CD8-positive, alpha-beta memory T cell (primary cell): Measurements from ENCODE around the gene CYP20A1. TPM values are rescaled to one million over a fixed set of nuclear protein-coding genes. Genes with fewer than 3 reads are reported as not detected.

Experiments
- CTCF ChIA-PET: fragments of 350-600 bp; sonication (Branson Sonifier 250); formaldehyde crosslinking; loops from one replicate; lab custom pipeline; 2021; ENCODE audit warnings: antibody characterized with exemption; lab: Charles Lee
- POLR2A ChIA-PET: fragments of 350-600 bp; sonication (Branson Sonifier 250); formaldehyde crosslinking; loops from one replicate; lab custom pipeline; 2021; ENCODE audit warnings: antibody characterized with exemption; lab: Charles Lee
- DNase-seq, 5 donors: peaks; one replicate each; pipeline versions ENCODE4 v3.0.0 to v3.0.0-alpha.2; 2020 to 2022; ENCODE audit warnings: mixed read lengths in 1 of 5
- H3K27ac ChIP-seq: one replicate; pipeline ENCODE4 v1.7.0; 2013; ENCODE audit warnings: low read depth, mild to moderate bottlenecking, low read length, moderate library complexity
- H3K27me3 ChIP-seq: 2 replicates; pipeline ENCODE4 v1.7.0; 2013; ENCODE audit warnings: low read length, mild to moderate bottlenecking; ENCODE audit not compliant: insufficient read depth, poor library complexity, severe bottlenecking
- H3K36me3 ChIP-seq: 2 replicates; pipeline ENCODE4 v1.7.0; 2013; ENCODE audit warnings: mild to moderate bottlenecking, low read length, moderate library complexity; ENCODE audit not compliant: insufficient read depth
- H3K4me1 ChIP-seq: 2 replicates; pipeline ENCODE4 v1.7.0; 2013; ENCODE audit warnings: mild to moderate bottlenecking, low read length, moderate library complexity; ENCODE audit not compliant: insufficient read depth
- H3K4me3 ChIP-seq: 2 replicates; pipeline ENCODE4 v1.7.0; 2013; ENCODE audit warnings: mild to moderate bottlenecking, low read length
- H3K9me3 ChIP-seq: 2 replicates; pipeline ENCODE4 v1.7.0; 2013; ENCODE audit warnings: mild to moderate bottlenecking, low read length
- H3K27ac Mint-ChIP-seq, 8 donors: one replicate each; pipeline ENCODE4 v1.8.0; 2020 to 2021; ENCODE audit warnings: mixed read lengths in 8 of 8, mild to moderate bottlenecking in 6 of 8, inconsistent platforms in 3 of 8, moderate library complexity in 3 of 8
- H3K27me3 Mint-ChIP-seq, 2 donors: one replicate each; pipeline ENCODE4 v1.8.0; 2020 to 2021; ENCODE audit warnings: mixed read lengths in 2 of 2, mild to moderate bottlenecking in 1 of 2, moderate library complexity in 1 of 2
- H3K36me3 Mint-ChIP-seq, 3 donors: one replicate each; pipeline ENCODE4 v1.8.0; 2020 to 2021; ENCODE audit warnings: mixed read lengths in 3 of 3, inconsistent platforms in 1 of 3, mild to moderate bottlenecking in 1 of 3
- H3K4me1 Mint-ChIP-seq, 3 donors: one replicate each; pipeline ENCODE4 v1.8.0; 2020 to 2021; ENCODE audit warnings: mixed read lengths in 3 of 3, inconsistent platforms in 1 of 3, mild to moderate bottlenecking in 1 of 3
- H3K4me3 Mint-ChIP-seq, 7 donors: one replicate each; pipeline ENCODE4 v1.8.0; 2020 to 2021; ENCODE audit warnings: mixed read lengths in 7 of 7, mild to moderate bottlenecking in 6 of 7, moderate library complexity in 4 of 7, inconsistent platforms in 2 of 7
- H3K9me3 Mint-ChIP-seq, 5 donors: one replicate each; pipeline ENCODE4 v1.8.0; 2020 to 2022; ENCODE audit warnings: mixed read lengths in 5 of 5, mild to moderate bottlenecking in 3 of 5, moderate library complexity in 2 of 5, inconsistent platforms in 1 of 5
- polyA plus RNA-seq: library from polyadenylated mRNA; unstranded; fragments of 300-500 nt; fragmentation: Illumina TruSeq; gene quantifications from one replicate; pipeline ENCODE4 v1.2.3, GENCODE V29; 2021
- total RNA-seq, 2 experiments: library from RNA; stranded (reverse); gene quantifications; one replicate each; pipeline ENCODE4 v1.2.3, GENCODE V29; 2021

Gene CYP20A1
- total and polyA plus RNA-seq, 3 experiments from 2014 or later: 28.5 to 41.7 (median 28.6) TPM

GRCh38 chr2:203346612-203347011, 107.8 kb downstream of the CYP20A1 start:
- H3K9me3 Mint-ChIP-seq: no peaks in the 10 kb centered on the region
- no peaks in the 10 kb centered on the region for H3K27me3 ChIP-seq
- no peaks in the 10 kb centered on the region for H3K27me3 Mint-ChIP-seq
- no peak overlapping the region for H3K4me3 Mint-ChIP-seq
- H3K4me1 Mint-ChIP-seq: peaks cover 10 to 20% (median 16%) of the 10 kb centered on the region in 3 donors
- H3K36me3 ChIP-seq: no peaks in the 10 kb centered on the region
- no peak overlapping the region for H3K27ac ChIP-seq
- DNase-seq: no peak
- no peak overlapping the region for H3K27ac Mint-ChIP-seq
- no peaks in the 10 kb centered on the region for H3K9me3 ChIP-seq
- peaks cover 0 to 17% (median 3%) of the 10 kb centered on the region in 3 donors for H3K36me3 Mint-ChIP-seq
- no peak overlapping the region for H3K4me3 ChIP-seq
- CTCF ChIA-PET: interaction anchor here (1.3 kb wide), 1 partner anchor 20 kb away, joined by 3 read pairs; no protein-coding TSS in a partner anchor
- no peaks in the 10 kb centered on the region for H3K4me1 ChIP-seq
- POLR2A ChIA-PET: no interaction called here

GRCh38 chr2:203347375-203347774, 108.6 kb downstream of the CYP20A1 start:
- POLR2A ChIA-PET: no interaction called here
- H3K36me3 Mint-ChIP-seq: peaks cover 0 to 21% (median 3%) of the 10 kb centered on the region in 3 donors
- no peaks in the 10 kb centered on the region for H3K27me3 ChIP-seq
- H3K36me3 ChIP-seq: no peaks in the 10 kb centered on the region
- H3K4me3 Mint-ChIP-seq: no peak overlapping the region
- no peak overlapping the region for H3K27ac Mint-ChIP-seq
- no peaks in the 10 kb centered on the region for H3K9me3 Mint-ChIP-seq
- peaks cover 8 to 16% (median 13%) of the 10 kb centered on the region in 3 donors for H3K4me1 Mint-ChIP-seq
- H3K9me3 ChIP-seq: no peaks in the 10 kb centered on the region
- H3K27me3 Mint-ChIP-seq: no peaks in the 10 kb centered on the region
- H3K4me3 ChIP-seq: no peak overlapping the region
- DNase-seq: no peak
- CTCF ChIA-PET: interaction anchor here (1.3 kb wide), 1 partner anchor 21 kb away, joined by 3 read pairs; no protein-coding TSS in a partner anchor
- H3K4me1 ChIP-seq: no peaks in the 10 kb centered on the region
- H3K27ac ChIP-seq: no peak overlapping the region

- ChIA-PET POLR2A (no interaction called here), CTCF (no interaction called here)
- Histone ChIP-seq H3K4me1 (no peaks in the 10 kb centered on the region), H3K27me3 (no peaks in the 10 kb centered on the region), H3K9me3 (no peaks in the 10 kb centered on the region), H3K27ac (no peak overlapping the region), H3K36me3 (no peaks in the 10 kb centered on the region), H3K4me3 (no peak overlapping the region)
- peaks cover 0 to 17% (median 6%) of the 10 kb centered on the region in 3 donors for H3K36me3 Mint-ChIP-seq
- no peaks in the 10 kb centered on the region for H3K9me3 Mint-ChIP-seq
- no peaks in the 10 kb centered on the region for H3K27me3 Mint-ChIP-seq
- no peak overlapping the region for H3K4me3 Mint-ChIP-seq
- H3K4me1 Mint-ChIP-seq: no peaks in the 10 kb centered on the region
- no peak overlapping the region for H3K27ac Mint-ChIP-seq
- no peak for DNase-seq
Observed at GRCh38 chr2:203352604-203353255, 113.9 kb downstream of the CYP20A1 start.

- CTCF ChIA-PET: no interaction called here
Observed at GRCh38 chr2:203354966-203355365, 116.1 kb downstream of the CYP20A1 start.

More at GRCh38 chr2:203354966-203355365, 116.1 kb downstream of the CYP20A1 start:
- Mint-ChIP-seq H3K36me3 (peaks cover 6 to 20% (median 10%) of the 10 kb centered on the region in 3 donors), H3K4me1 (peaks cover 0 to 5% (median 0%) of the 10 kb centered on the region in 3 donors), H3K27me3 (no peaks in the 10 kb centered on the region), H3K9me3 (no peaks in the 10 kb centered on the region), H3K27ac (no peak overlapping the region), H3K4me3 (no peak overlapping the region)
- H3K36me3 ChIP-seq: no peaks in the 10 kb centered on the region
- no peaks in the 10 kb centered on the region for H3K27me3 ChIP-seq
- no peak for DNase-seq
- no peak overlapping the region for H3K4me3 ChIP-seq
- no peaks in the 10 kb centered on the region for H3K9me3 ChIP-seq
- POLR2A ChIA-PET: no interaction called here
- H3K27ac ChIP-seq: no peak overlapping the region
- no peaks in the 10 kb centered on the region for H3K4me1 ChIP-seq

Other genes with a start within 250 kb of the CYP20A1 start
- gene NBEAL1, start 224.1 kb upstream of the CYP20A1 start, total RNA-seq: 10 to 100 TPM in 1 of 2 experiments, 1 to 10 TPM in 1; 8.6 to 10.1 TPM
- gene NBEAL1, start 224.1 kb upstream of the CYP20A1 start, polyA plus RNA-seq: 8.5 TPM
- 10 to 100 TPM; 29.2 to 32.1 TPM for gene ABI2, start 89.4 kb downstream of the CYP20A1 start, total RNA-seq
- gene ABI2, start 89.4 kb downstream of the CYP20A1 start, polyA plus RNA-seq: 30.3 TPM